ENCODE results near the gene MGA.

MGA gene

DNA sequence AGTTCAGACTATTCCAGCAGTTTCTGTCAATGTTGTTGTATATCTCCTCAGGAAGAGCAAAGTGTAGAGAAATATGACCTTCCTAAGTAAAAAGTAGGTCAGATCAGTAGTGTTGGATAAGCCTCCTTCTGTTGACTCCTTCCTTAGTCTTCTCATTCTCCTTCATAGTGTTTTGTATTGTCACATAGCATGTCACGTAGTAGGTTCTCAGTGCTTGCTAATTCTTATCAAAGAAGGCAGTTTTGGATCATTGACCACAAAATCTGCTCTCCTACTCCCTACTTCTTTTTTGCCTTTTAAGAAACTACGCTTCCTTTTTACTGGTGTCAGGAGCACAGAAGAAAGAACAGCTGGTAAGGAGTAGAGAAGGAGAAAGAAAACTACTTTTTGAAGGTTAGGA, 1.0 kb upstream of the MGA start:
- no peak for FAIRE-seq

DNA sequence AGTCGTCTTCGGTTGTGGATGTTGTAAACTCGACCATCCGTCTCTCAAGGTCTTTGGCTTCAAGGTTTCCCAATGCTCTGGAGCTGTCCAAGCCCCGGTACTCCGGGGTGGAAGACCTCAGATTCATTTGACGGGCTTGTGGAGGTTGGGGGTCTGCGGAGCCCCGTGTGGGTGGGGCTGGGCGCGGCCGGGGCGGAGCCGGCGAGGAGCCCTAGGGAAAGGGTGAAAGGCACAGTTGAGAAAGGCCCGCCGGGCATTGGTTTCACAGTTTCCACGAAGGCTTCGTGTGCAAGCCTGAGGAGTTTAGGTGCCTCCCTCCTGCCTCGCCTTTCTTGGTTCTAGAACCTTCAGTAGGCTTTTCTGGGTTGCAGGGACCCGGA, 360 bp upstream of the MGA start:
- no peak for FAIRE-seq

DNA sequence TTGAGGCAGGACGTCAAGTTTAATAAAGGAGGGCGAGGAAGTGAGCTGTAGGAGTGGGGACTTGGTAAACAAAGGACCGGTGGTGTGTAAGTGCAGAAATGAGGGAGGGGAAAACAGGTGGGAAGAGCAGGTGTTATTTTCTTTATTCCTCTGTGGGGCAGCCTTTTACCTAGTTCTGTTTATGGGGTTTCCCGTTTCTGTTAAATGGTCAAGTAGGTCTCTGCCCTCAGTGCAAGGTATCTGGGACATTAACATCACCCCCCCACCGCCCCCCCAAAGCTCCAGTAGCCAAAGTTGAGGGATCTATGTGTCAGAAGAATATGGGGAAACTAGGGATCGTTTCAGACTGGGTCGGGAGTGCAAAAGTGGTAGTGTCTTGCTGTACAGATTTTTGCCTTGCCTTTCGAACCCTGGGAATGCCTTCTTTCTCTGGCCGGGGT, 893 bp downstream of the MGA start:
- FAIRE-seq = no peak

DNA sequence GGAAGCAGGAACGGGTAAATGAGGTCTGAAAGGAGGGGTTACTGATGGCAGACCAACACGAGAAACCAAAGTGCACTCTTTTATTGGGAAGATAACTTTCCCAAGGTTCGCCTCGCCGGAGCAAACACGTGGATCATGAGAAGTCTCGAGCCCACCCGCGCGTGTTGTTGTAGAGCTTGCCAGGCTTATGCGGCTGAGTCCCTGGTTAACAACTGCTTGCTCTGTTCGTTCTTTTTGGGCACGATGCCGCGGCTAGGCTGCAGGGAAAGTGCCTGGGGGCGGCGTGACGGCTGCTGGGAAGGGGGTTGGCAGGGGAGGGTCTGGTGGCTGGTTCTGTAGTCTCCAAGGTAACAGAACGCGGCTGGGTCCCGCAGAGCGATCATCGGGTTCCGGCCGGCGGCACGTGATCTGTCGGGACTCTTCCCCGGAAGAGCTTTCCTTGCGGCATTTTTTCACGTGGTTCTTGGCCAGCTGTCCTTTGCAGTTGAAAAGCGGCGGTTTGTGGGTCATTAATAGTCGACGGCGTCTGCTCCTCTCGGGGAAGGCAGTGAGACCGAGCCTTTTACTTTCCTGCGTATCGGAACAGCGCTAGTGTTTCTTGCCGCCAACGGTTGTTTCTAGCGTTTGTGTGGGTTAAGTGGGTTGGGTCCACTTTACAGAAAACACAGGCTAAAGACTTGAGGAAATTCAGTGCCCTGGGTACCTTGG, 1.5 kb downstream of the MGA start:
- no peak for FAIRE-seq

DNA sequence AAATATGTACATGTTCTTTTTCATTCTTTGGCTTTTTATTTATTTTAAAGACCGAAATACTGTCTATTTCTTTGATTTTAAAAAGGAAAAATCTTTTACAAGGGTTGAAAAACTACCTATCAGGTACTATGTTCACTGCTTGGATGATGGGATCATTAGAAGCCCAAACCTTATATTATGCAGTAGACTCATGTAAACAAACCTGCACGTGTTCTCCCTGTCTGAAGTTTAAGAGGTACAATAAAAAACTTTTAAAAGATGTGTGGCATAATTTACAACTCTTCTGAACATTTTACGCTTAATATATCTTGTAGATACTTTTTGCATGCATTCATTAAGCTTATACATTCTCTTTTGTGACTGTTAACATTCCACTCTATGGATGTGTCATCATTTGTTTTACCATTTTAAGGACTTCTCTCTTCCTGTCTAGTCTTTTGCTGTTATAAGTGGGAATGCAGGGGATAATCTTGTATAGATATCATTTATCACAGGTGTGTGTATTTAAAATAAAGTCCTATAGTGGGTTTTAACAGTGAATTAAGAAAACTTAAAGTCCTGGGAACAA, 6.2 kb downstream of the MGA start:
- no peak for FAIRE-seq

DNA sequence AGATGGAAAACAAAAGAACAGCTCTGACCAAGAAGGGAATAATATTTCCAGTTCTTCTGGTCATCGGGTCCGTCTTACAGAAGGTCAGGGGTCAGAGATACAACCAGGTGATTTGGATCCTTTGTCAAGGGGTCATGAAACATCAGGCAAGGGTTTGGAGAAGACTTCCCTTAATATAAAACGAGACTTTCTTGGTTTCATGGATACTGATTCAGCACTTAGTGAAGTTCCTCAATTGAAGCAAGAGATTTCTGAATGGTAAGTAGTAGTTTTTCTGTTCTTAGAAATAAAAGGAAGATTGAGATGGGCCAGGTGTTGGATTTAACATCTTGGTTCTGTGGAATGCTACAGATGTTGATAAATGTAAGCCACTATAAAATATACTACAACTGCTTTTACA, 9.5 kb downstream of the MGA start:
- no peak for FAIRE-seq

DNA sequence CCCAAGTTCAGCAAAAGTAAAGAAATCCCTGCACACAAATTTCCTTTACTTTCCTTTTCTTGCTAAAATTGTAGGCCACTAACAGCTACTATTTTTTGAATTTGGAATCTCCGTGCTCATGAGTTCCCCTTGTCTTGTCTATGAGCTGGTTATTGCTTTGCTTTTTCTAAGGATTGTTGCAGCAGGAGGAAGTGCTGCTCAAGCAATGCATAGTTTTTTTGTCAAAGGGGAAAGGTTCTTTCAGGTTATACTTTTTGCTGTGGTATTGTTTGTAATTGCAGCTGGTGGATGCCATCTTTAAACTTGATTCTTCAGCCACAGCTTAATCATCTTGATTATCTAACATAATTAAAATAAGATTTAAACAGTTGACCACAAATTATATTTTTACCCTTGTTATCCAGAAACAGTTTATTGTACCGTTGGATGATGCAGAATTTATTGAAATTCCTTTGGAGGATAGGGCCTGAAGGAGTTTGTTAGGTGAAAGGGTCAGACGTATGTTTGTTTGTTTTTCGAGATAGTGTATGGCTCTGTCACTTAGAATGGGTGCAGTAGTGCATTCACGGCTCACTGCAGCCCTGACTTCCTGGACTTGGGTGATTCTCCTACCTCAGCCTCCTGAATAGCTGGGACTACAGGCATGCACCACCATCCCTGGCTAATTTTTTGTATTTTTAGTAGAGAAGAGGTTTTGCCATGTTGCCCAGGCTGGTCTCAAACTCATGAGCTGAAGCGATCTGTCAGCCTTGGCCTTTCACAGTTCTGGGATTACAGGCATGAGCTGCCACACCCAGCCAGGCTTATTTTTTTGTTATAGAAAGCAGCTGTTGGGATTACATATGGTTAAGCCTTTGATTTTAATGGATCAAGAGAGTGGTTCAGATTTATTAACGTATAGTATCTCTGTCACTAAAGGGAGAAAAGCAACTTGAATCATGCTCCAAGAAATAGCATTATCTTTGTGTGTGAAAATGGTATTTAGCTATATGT, 11.7 kb downstream of the MGA start:
- no peak for FAIRE-seq

DNA sequence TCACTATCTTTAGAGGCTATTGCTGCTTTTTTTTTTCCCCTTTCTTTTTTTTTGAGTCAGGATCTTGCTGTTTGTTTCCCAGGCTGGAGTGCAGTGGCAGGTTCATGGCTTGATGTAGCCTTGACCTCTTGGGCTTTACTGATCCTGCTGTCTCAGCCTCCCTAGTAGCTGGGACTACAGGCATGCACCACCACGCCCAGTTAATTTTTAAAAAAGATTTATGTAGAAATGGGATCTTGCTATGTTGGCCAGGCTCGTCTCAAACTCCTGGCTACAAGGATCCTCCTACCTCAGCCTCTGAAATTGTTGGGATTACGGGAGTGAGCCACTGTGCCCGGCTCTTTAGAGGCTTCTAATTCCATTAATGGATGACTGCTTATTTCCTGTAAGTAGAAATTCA, 15.1 kb downstream of the MGA start:
- no peak for FAIRE-seq

DNA sequence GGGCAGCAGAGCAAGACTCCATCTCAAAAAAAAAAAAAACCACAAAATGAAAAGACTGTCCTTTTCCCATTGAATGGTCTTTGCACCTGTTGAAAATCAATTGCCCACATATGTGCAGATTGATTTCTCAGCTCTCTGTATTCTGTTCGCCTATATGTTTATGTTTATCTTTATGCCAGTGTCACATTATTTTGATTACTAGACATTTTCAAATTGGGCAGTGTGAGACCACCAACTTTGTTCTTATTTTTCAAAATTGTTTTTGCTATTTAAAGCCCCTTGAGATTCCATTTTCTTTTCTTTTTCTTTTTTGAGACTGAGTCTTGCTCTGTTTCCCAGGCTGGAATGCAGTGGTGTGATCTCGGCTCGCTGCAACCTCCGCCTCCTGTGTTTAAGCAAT, 18.5 kb downstream of the MGA start:
- FAIRE-seq = no peak

DNA sequence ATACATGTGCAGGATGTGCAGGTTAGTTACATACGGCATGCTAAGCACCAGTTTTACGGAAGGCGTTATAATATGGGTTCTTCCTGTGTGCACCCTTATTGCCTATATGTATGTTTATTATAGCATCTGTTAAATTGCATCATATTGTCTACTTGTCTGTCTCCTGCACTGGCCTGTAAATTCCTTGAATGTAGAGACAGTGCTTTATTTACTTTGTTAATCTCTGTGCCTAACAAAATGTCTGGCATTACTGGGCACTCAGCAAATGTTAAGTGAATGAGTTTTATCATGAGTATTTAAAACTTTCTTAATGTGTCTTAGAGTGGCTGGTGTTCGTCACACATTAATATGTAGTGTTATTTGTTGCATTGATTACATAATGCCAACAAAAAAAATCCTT, 23.8 kb downstream of the MGA start:
- no peak for FAIRE-seq

DNA sequence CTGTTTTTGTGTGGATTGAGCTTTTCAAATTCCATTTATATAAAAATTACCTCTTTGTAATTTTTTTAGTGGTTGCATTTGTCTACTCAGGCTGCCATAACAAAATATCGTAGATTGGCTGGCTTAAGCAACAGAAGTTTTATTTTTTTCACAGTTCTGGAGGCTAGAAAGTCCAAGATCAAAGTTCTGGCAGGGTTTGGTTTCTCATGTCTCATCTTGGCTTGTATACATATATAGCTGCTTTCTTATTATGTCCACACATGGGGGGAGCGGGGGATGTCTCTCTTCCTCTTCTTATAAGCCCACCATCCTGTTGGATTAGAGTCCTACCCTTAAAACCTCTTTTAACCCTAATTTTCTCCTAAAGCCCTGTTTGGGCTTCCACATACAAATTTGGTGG, 28.5 kb downstream of the MGA start:
- FAIRE-seq = no peak

DNA sequence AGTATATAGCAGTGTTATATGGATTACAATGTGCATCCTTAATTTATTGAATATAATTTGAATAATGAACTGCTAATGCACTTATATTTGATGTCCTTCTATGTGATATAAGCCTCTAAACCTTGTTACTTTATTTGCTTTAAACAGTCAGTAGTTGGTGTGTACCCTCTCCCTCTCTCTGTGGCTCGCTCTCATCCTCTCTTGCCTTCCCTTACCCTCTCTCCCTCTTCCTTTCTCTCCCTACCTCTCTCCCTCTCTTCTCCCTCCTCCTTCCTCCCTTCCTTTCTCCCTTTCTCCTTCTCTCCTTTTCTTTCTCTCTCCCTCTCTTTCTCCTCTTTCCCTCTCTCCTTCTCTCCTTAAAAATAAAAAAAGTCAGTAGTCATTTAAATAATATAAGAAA, 28.9 kb downstream of the MGA start:
- no peak for FAIRE-seq

DNA sequence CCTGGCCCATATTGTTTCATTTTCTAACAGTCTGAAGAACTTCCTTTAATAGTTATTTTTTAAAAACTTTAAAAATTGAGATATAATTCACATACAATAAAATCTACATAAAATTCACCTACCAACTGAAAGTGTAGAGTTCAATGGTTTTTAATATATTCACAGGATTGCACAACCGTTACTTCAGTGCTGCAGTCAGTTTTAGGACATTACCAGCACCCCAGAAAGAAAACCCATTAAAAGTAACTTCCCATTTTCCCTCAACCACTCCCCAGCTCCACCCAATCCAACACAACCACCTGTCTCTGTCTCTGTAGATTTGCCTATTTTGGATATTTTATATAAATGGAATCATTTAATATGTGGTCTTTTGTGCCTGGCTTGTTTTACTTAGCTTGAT, 29.6 kb downstream of the MGA start:
- no peak for FAIRE-seq

DNA sequence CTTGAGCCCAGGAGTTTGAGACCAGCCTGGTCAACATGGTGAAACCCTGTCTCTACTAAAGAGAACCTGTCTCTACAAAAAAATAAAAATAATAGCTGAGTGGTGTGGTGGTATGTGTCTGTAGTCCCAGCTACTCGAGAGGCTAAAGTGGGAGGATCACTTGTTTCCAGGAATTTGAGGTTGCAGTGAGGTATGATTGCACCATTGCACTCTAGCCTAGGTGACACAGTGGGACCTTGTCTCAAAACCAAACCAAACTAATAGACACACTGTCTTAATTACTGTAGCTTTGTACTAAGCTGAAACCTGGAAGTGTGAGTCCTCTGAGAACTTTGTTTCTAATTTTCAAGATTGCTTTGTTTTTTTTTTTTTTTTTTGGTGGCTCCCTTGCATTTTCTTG, 30.4 kb downstream of the MGA start:
- FAIRE-seq = no peak

DNA sequence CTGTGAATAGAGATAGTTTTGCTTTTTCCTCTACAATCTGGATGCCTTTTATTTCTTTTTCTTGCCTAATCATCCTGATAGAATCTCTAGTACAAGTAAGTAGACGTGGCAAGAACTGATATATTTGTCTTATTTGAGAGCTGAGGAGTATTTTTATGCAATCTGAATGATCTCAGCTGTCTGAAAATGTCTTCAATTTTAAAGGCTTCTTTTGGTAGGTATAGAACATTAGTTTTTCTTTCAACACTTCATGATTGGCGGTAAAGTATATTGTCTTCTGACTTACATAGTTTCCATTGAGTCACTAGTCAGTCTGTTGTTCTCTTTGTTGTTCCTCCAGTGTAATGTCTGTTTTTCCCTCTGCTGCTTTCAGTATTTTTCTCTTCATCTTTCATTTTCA, 31.3 kb downstream of the MGA start:
- FAIRE-seq = no peak

DNA sequence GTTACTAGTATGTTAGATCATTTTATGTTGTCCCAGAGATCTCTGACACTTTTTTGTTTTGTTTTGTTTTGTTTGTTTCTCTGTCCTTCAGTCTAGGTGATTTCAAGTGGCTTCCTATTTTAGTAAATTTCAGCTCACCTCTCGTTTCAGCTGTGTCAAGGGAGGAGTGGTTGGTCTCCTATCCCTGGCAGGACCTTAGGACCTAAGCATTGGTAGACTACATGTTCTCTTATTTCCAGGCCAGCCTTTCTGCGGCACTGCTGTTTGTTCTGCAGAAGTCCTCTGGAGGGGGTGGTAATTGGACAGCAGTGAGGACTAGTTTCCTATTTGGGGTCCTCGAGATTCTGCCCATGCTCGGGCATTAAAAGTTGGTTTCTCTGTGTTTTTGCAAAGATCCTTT, 31.8 kb downstream of the MGA start:
- no peak for FAIRE-seq

DNA sequence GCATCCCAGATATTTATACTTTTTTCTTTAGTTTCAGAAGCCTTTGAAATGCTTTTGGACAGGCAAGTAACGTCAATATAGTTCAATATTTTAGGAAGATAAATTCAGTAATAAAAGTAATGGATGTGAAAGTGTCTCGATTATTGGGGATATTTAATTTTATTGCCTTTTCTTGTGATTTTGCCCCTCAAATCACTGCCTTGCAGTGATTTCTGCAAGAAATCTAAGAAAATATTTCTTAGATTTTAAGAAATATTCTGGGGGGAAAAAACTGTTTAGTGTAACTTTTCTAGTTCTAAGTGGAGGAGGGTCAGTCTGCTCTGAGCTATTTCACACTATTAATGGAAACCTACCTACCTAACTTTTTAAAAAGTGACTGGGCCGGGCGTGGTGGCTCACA, 33.6 kb downstream of the MGA start:
- no peak for FAIRE-seq

DNA sequence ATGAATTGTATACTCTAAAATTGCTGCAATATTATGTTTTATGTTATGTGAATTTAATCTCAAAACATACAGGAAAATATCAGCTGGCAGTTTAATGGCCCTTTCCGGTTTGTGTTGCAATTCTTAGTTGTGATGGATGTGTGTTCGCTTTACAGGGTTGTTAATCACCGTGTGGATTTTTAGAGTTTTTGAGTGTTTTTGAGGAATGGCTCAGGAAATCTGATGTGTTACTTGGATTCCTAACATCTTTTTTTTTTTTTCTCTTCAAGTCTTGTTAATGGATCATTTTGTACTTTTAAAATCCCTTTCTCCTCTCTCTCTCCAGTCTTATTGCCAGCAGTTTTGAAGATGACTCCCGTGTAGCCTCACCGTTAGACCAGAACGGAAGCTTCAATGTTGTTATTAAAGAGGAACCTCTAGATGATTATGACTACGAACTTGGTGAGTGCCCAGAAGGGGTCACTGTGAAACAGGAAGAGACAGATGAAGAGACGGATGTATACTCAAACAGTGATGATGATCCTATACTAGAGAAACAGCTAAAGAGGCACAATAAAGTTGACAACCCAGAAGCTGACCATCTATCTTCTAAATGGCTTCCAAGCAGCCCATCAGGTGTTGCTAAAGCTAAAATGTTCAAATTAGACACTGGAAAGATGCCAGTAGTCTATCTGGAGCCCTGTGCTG, 35.7 kb downstream of the MGA start:
- no peak for FAIRE-seq

DNA sequence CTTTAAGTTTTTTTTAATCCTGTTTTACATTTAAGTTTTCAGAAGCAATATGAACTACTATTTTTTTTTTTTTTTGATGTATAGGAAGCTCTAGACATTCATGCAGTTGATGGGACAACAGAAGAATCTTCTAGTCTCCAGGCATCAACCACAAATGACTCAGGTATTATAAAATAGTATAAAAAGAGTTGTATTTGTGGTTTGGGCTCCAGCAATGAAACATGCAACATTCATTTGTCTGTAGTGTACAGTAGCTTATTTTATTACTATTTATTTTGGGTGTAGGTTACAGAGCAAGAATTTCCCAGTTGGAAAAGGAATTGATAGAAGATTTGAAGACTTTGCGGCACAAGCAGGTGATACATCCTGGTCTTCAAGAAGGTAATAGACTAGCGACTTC, 38.6 kb downstream of the MGA start:
- FAIRE-seq = no peak

DNA sequence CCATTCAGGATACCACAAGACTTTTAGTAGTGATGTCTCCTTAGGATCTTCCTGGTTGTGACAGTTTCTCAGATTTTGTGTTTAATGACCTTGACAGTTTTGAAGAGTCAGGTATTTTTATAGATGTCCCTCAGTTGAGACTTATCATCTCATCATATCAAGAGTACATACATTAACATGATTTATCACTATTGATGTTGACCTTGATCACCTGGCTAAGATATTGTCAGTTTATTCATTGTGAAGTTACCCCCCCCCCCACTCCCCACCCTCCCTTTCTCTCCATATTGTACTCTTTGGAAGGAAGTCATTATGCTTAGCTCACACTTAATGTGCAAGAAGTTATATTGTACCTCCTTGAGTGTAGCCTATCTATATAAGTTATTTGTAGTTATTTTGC, 42.9 kb downstream of the MGA start:
- FAIRE-seq = no peak

DNA sequence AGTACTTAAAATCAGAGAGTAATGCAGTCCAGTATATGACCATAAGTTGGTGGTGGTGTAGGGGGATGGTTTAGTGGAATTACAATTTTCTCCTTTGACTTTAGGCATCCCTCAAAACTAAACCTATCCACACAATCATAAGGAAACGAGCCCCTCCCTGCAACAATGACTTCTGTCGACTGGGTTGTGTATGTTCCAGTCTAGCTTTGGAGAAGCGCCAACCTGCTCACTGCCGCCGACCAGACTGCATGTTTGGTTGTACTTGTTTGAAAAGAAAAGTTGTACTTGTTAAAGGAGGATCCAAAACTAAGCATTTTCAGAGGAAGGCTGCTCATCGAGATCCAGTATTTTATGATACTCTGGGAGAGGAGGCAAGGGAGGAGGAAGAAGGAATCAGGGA, 52.8 kb downstream of the MGA start:
- no peak for FAIRE-seq

DNA sequence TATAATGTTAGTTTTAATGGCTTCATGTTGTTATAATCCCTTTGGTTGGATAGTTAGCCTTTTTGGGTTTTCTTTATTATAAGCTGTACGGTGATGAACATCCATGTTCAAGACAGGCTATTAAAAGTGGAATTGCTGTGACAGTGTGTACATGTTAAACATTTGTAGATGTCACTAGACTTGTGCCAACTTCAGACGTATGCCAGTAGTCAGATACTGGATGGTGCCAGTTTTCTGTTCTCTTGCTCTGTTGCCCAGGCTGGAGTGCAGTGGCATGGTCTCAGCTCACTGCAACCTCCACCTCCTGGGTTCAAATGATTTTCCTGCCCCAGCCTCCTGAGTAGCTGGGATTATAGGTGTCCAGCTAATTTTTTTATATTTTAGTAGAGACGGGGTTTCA, 54.1 kb downstream of the MGA start:
- FAIRE-seq = no peak

DNA sequence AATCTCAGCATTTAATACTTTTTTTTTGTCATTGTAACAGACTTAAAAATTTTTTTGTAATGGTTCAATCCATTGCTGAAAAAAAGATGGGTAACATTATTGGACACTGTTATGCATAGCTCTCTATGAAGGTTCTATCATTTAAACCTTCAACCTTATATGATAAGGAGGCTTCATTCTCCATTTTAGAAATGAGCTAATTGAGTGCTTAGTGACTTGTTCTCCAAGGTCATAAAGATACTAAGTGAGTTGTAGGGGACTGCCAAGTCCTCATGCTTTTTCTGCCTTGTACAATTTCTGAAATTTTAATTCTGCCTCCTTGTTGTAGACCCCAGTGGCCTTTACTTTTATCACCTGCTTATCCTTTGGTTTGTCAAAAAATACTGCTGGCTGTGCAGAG, 56.7 kb downstream of the MGA start:
- FAIRE-seq = no peak

Data from colon (tissue), 2 donors.